Large intestine (tissue), 3 donors: ENCODE data around the gene MIB2. TPM values are rescaled to one million over a fixed set of nuclear protein-coding genes. Genes with fewer than 3 reads are reported as not detected.

ENCODE experiments used
- DNase-seq, 2 donors: peaks; one replicate each; pipeline versions ENCODE4 v3.0.0 to v3.0.0-alpha.2; 2013
- H3K27ac ChIP-seq: one replicate; pipeline ENCODE4 v1.5.1; 2013; ENCODE audit warnings: low read length
- H3K27me3 ChIP-seq: 2 replicates; pipeline ENCODE4 v1.6.1; 2013; ENCODE audit warnings: low read length; ENCODE audit not compliant: control insufficient read depth, insufficient read depth
- H3K36me3 ChIP-seq: 2 replicates; pipeline ENCODE4 v1.6.1; 2013; ENCODE audit warnings: low read length; ENCODE audit not compliant: control insufficient read depth, insufficient read depth
- H3K4me1 ChIP-seq: one replicate; pipeline ENCODE4 v1.6.1; 2013; ENCODE audit warnings: low read length; ENCODE audit not compliant: control insufficient read depth, insufficient read depth
- H3K4me3 ChIP-seq: one replicate; pipeline ENCODE4 v1.5.1; 2013; ENCODE audit warnings: low read length
- H3K9me3 ChIP-seq: one replicate; pipeline ENCODE4 v1.6.1; 2013; ENCODE audit warnings: mild to moderate bottlenecking, low read depth, low read length, moderate library complexity; ENCODE audit not compliant: control insufficient read depth
- WGBS: methylation state at CpG from one replicate; pipeline ENCODE4 v1.1.5; 2013; ENCODE audit warnings: low lambda C conversion rate; ENCODE audit not compliant: insufficient coverage; 5-methylcytosine and 5-hydroxymethylcytosine counted together
- polyA plus RNA-seq: library from polyadenylated mRNA; unstranded; fragments of 120-200 nt; gene quantifications from one replicate; pipeline ENCODE4 v1.2.1, GENCODE V29; 2013

Gene MIB2
- polyA plus RNA-seq, 1 donor, result 49.8 TPM

DNA sequence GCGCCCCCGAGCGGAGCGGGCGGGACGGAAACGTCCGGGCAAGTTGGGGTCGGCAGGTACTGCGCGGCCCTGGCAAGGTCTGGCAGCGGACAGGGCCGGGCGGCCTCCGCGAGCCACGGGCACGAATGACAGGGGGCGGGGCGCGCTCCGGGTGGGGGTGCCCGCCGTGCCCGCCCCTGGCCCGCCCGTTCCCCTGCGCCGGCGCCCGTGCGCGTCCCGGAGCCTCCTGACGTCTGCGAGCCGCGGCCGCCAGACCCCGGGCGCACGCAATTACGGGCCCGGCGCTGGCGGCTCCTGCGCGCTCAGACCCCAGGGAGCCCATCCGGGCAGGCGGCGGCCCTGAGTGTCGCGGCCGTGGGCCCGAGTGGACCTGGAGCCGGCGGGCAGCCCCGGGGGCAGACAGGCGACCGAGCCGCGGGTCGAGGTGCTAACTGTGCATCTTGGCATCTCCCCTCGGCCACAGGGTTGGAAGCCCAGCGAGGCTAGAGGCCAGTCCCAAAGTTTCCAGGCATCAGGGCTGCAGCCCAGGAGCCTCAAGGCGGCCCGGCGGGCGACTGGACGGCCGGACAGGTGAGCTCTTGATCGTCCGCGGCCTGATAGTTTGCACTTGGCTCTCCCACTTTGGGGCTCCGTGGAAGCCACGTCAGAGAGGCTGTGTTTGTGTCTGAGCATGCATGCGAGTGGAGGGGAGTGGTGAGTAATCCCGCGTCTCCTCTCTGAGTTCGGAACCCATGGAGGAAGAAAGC is 918 bp downstream of the MIB2 start:
- Histone ChIP-seq H3K36me3 (peaks cover 14% of the 10 kb centered on the region), H3K9me3 (no peaks in the 10 kb centered on the region), H3K27me3 (no peaks in the 10 kb centered on the region), H3K4me3 (peak overlapping the region; percentile 100), H3K27ac (no peak overlapping the region), H3K4me1 (peaks cover 10% of the 10 kb centered on the region)
- DNase-seq, result no peak
- no CpG with 5 or more reads among the region's 80 CpGs for WGBS

DNA sequence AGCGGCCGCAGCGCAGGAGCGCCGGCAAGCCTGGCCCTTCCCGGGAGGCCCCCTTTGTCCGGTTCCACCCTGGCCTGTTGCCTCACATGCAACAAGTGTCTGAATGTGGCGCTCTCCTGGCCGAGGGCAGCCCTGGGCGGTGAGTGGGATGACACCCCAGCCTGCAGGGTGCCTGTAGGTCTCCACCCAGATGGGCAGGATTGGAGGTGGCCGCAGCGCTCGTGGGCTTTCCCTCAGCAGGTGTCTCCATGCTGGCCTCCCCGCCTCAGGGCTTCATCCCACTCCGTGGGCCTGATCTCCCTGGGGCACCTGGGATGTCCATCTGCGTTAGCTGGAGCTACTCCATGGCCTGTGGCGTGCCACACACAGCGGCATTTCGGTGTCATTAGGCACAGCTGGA is 1.5 kb downstream of the MIB2 start:
- no CpG with 5 or more reads among the region's 19 CpGs for WGBS
- Histone ChIP-seq H3K4me1 (peaks cover 10% of the 10 kb centered on the region), H3K27me3 (no peaks in the 10 kb centered on the region), H3K9me3 (no peaks in the 10 kb centered on the region), H3K36me3 (peaks cover 14% of the 10 kb centered on the region), H3K27ac (no peak overlapping the region), H3K4me3 (peak overlapping the region; percentile 58)
- DNase-seq, result no peak

DNA sequence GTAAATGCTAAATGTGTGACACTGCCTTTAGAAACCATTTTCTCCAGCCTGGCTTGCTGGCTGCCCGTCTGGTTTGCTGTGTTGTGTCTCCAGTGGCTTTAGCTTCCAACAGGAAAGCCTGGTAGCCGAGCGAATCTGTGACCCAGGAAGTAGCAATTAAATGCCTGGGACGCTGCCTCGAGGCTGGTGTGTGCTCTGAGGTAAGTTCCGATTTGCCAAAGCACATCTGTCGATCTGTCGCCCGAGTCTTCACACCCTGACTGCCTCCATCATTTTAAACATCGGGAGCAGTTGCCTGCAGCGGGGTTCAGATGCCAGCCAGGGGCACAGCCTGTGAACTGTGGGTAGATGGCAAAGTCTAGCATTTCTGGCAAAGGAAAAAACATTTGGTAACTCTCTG is 2.2 kb downstream of the MIB2 start:
- H3K4me3 ChIP-seq, result no peak overlapping the region
- no peaks in the 10 kb centered on the region for H3K27me3 ChIP-seq
- H3K4me1 ChIP-seq, result peaks cover 10% of the 10 kb centered on the region
- H3K27ac ChIP-seq, result no peak overlapping the region
- no peak for DNase-seq
- peaks cover 14% of the 10 kb centered on the region for H3K36me3 ChIP-seq
- WGBS, result no CpG with 5 or more reads among the region's 11 CpGs
- no peaks in the 10 kb centered on the region for H3K9me3 ChIP-seq

DNA sequence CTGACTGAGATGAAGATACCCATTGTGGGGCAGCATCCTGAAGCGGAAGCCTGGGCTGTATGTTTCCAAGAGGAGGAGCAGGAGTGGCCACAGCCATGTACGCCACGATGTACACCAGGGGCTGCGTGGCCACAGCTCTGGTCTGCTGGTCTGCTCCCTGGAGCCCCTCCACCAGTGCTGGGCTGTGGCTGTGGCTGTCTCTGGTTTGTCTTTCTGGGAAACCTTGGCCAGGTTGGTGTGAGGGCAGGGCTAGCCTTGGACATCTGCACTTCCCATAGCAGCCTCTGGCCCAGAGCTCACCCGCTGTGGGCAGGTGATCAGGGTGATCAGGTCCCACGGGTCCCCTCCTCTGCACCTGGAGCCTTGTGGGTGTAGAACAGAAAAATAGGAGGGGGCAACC is 2.6 kb downstream of the MIB2 start:
- no peak overlapping the region for H3K4me3 ChIP-seq
- no peaks in the 10 kb centered on the region for H3K27me3 ChIP-seq
- no peak overlapping the region for H3K27ac ChIP-seq
- H3K9me3 ChIP-seq, result no peaks in the 10 kb centered on the region
- H3K4me1 ChIP-seq, result peaks cover 10% of the 10 kb centered on the region
- no CpG with 5 or more reads among the region's 6 CpGs for WGBS
- peaks cover 14% of the 10 kb centered on the region for H3K36me3 ChIP-seq
- DNase-seq, result no peak

GRCh38 chr1:1618396-1619068 is 3.2 kb downstream of the MIB2 start:
- Histone ChIP-seq H3K36me3 (peaks cover 14% of the 10 kb centered on the region), H3K27me3 (no peaks in the 10 kb centered on the region), H3K4me1 (peaks cover 8% of the 10 kb centered on the region), H3K27ac (no peak overlapping the region), H3K9me3 (no peaks in the 10 kb centered on the region), H3K4me3 (no peak overlapping the region)
- WGBS, result no CpG with 5 or more reads among the region's 9 CpGs
- DNase-seq, result no peak

DNA sequence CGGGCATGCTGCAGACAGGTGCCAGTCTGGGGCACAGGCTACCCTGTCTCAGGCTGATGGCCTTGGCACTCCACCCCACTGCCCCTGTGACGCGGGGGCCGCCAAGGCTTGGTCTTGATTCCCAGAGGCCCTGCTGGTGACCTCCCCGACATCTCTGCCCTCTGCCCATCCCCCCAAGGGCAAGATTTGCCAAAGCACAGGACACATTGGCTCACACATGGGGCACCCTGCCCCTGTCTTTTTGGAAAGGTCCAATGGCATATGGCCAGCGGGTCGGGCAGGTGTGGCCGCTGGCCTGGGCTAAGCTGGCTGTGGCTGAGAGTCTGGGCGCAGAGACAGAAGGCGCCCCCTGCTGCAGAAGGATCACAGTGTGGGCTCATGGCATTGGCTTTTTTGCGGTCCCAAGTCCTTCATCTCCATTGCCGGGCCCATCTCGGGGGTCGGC is 4.6 kb downstream of the MIB2 start:
- Histone ChIP-seq H3K27ac (no peak overlapping the region), H3K27me3 (no peaks in the 10 kb centered on the region), H3K9me3 (no peaks in the 10 kb centered on the region), H3K4me1 (peaks cover 5% of the 10 kb centered on the region), H3K36me3 (peaks cover 20% of the 10 kb centered on the region), H3K4me3 (no peak overlapping the region)
- DNase-seq, result no peak
- WGBS, result no CpG with 5 or more reads among the region's 14 CpGs

DNA sequence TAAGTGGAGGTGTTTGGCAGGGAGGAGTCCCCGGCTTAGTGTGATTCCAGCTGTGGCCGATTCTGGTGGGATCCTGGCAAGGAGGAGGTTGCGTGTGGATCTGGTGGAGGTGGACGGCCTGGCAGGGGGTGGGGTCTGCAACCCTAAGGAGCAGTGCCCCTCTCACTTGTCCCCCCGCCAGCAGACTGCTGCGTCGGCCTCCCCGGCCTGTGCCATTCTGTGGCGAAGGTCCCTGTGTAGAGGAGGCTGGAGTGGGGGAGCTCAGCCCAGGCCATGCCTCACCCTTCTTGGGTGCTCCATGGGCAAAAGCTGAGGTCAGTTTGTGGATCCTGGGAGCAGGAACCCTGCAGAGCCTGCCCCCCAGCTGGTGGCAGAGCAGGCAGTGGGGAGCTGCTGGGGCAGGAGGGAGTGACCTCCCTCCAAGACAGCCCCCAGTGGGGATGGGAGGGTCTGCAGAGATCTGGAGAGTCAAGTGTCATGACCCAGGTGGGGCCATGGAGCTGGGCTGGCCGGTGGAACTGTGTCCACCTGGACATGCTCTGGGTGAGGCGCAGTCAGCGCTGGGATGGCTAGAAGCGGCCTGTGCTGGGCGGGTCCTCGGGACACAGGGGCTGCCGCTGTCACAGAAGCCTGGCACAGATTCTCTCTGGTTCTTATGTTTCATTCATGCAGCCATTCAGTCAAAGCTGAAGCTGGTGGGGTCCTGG is 5.3 kb downstream of the MIB2 start:
- no peak for DNase-seq
- no CpG with 5 or more reads among the region's 16 CpGs for WGBS
- Histone ChIP-seq H3K4me3 (no peak overlapping the region), H3K27me3 (no peaks in the 10 kb centered on the region), H3K36me3 (peaks cover 23% of the 10 kb centered on the region), H3K9me3 (no peaks in the 10 kb centered on the region), H3K4me1 (peaks cover 5% of the 10 kb centered on the region), H3K27ac (no peak overlapping the region)

- no peak overlapping the region for H3K27ac ChIP-seq
- no CpG with 5 or more reads among the region's 31 CpGs for WGBS
- no peaks in the 10 kb centered on the region for H3K27me3 ChIP-seq
- DNase-seq, result no peak
- no peak overlapping the region for H3K4me3 ChIP-seq
- H3K36me3 ChIP-seq, result peaks cover 23% of the 10 kb centered on the region
- H3K4me1 ChIP-seq, result peaks cover 5% of the 10 kb centered on the region
- H3K9me3 ChIP-seq, result no peaks in the 10 kb centered on the region
Observed at GRCh38 chr1:1621173-1622009, 6.1 kb downstream of the MIB2 start.

DNA sequence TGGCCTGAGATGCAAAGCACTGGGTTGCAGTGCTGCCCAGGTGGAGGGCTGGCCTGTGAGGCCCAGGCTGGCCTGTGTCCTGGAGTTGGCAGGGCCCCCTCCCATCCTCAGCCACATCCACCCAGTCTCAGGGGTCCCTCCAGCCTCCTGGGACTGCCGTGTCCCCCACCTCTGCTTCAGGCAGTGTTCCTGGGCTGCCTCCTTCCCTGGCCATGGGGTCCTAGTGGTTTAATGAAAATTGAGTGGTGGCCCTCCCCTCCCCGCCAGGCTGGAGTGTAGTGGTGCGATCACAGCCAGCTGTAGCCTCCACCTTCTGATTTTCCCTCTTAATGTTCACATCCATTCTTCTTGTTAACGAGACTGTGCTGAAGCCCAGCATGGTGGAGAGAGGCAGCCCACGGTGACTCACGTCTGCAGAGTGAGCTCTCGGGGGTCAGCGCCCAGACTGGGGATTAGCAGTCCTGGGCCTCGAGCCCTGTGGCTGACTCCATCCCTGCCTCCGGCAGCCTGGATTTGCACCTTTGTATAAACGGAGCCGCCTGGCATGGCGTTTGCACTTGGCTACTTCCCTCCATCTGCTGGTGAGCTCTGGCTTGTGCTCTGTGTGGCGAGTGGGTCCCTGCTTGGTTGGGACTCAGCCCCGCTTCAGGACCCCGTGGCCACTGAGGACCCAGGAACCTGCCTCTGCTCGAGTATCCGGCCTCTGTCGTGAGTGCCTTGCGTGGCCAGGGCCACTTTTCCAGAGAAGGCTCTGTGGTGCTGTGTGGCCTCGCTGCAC is 6.9 kb downstream of the MIB2 start:
- Histone ChIP-seq H3K9me3 (no peaks in the 10 kb centered on the region), H3K27ac (no peak overlapping the region), H3K4me3 (no peak overlapping the region), H3K27me3 (no peaks in the 10 kb centered on the region), H3K36me3 (peaks cover 27% of the 10 kb centered on the region), H3K4me1 (no peaks in the 10 kb centered on the region)
- WGBS, result no CpG with 5 or more reads among the region's 21 CpGs
- DNase-seq, result no peak
